ENCODE results near the gene FYCO1. TPM values are rescaled to one million over a fixed set of nuclear protein-coding genes. Genes with fewer than 3 reads are reported as not detected.

FYCO1 gene
- total and polyA plus RNA-seq, 2 of the 8 experiments (the other 6 are each of a cell fraction or from before 2014, with no cell fraction given): 4.8 to 10.8 TPM

DNA sequence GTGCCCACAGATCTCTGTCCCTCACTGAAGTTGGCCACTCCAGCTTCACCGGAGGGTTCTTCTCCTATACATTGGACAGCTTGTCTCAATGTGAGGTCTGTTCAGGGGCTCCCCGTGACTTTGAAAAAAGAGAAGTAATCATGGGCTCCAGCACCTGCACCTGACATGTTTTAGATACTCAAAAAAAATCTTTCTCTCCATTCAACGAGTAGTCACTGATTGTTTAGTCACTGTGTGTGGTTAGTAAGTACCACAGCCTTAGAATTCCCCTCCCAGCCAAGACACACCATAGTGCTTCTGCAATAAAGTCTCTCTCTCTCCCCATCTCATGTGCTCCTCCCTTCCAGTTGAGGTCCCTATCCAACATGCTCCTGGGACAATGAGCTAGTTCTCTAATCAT is 90.7 kb downstream of the FYCO1 start:
- H3K79me1 ChIP-seq (ENCODE audit: low read depth, low read length): no peaks in the 10 kb centered on the region
- no peak overlapping the region for H3K4me2 ChIP-seq (ENCODE audit: insufficient read depth in 1 of 2, low read depth in 2 of 2, low read length in 2 of 2)
- DNase-seq (ENCODE audit: low read depth in 1 of 2, low spot score in 2 of 2): no peak
- no peak overlapping the region for H3K27ac ChIP-seq (ENCODE audit: low read depth, low read length)
- no peaks in the 10 kb centered on the region for H3K23me2 ChIP-seq (ENCODE audit: low read depth, low read length)
- CTCF ChIA-PET (ENCODE audit: partially characterized antibody): interaction anchor here (0.8 to 1.4 kb wide), 6 partner anchors 14 to 305 kb away, joined by 3 to 5 read pairs (median 3); no protein-coding TSS in a partner anchor
- no peak overlapping the region for H3K18ac ChIP-seq (ENCODE audit: extremely low read depth, low read length)
- H3K9me3 ChIP-seq (ENCODE audit: insufficient read depth in 2 of 2, low read depth in 1 of 2, low read length in 1 of 2): no peaks in the 10 kb centered on the region
- no peak for FAIRE-seq
- H2AK5ac ChIP-seq (ENCODE audit: low read depth, low read length): no peak overlapping the region
- H3K23ac ChIP-seq (ENCODE audit: insufficient read length): no peak overlapping the region
- H3K4me1 ChIP-seq (replicated peaks in 1 of 4; ENCODE audit: control insufficient read depth in 3 of 4, insufficient read depth in 4 of 4, low read length in 3 of 4): no peaks in the 10 kb centered on the region
- no peak overlapping the region for H3K14ac ChIP-seq (ENCODE audit: insufficient read length)
- H3K9ac ChIP-seq (replicated peaks in 1 of 4; ENCODE audit: extremely low read depth in 1 of 4, low read depth in 3 of 4, low read length in 3 of 4): no peak overlapping the region
- no peak overlapping the region for H3K4ac ChIP-seq (replicated peaks; ENCODE audit: insufficient read length, low read depth, low read length)
- no peak overlapping the region for H3K56ac ChIP-seq (replicated peaks; ENCODE audit: insufficient read length, low read depth, low read length)
- no peaks in the 10 kb centered on the region for H3K79me2 ChIP-seq (ENCODE audit: control insufficient read depth in 1 of 2, insufficient read depth in 2 of 2, low read length in 2 of 2)
- no peak overlapping the region for H2BK15ac ChIP-seq (ENCODE audit: low read length)
- H4K20me1 ChIP-seq (replicated peaks in 1 of 2; ENCODE audit: control insufficient read depth in 1 of 2, insufficient read depth in 2 of 2, low read length in 2 of 2): peaks cover 0 to 4% of the 10 kb centered on the region in 2 experiments
- H2BK5ac ChIP-seq (ENCODE audit: low read depth, low read length): no peak overlapping the region
- 90% methylated on average over 3 of the region's 3 CpGs; no CpG with 5 or more reads in 1 of the 2 experiments for WGBS, 2 experiments (ENCODE audit: extremely low coverage in 1 of 2, insufficient coverage in 1 of 2, insufficient read length in 1 of 2, insufficient replicate concordance in 2 of 2, low coverage in 1 of 2, low lambda C conversion rate in 2 of 2, missing lambda C conversion rate in 1 of 2)
- no peaks in the 10 kb centered on the region; a peak in 1 of 7 replicates for H3K27me3 ChIP-seq (replicated peaks in 1 of 4; ENCODE audit: control insufficient read depth in 3 of 4, extremely low read depth in 1 of 4, insufficient read depth in 3 of 4, low read length in 3 of 4)
- no peak overlapping the region for H2BK20ac ChIP-seq (ENCODE audit: low read length)
- no peak overlapping the region for H2AFZ ChIP-seq (ENCODE audit: low read length)
- H2BK12ac ChIP-seq (ENCODE audit: low read depth, low read length): no peak overlapping the region
- H4K8ac ChIP-seq (ENCODE audit: extremely low read depth, insufficient read depth, low read length): no peak overlapping the region
- H2BK120ac ChIP-seq (replicated peaks; ENCODE audit: low read depth, low read length): no peak overlapping the region
- H3K36me3 ChIP-seq (ENCODE audit: control insufficient read depth in 2 of 4, insufficient read depth in 4 of 4, low read length in 3 of 4): no peaks in the 10 kb centered on the region
- POLR2A ChIA-PET (ENCODE audit: partially characterized antibody): no interaction called here
- no peak overlapping the region for H4K91ac ChIP-seq (replicated peaks; ENCODE audit: insufficient read length, low read length)
- H4K5ac ChIP-seq (ENCODE audit: insufficient read length, low read depth, low read length): no peak overlapping the region
- H3K4me3 ChIP-seq (ENCODE audit: extremely low read depth in 1 of 4, insufficient read depth in 2 of 4, low read depth in 3 of 4, low read length in 4 of 4): no peak overlapping the region
- TF ChIP-seq TAF1 (IDR thresholded peaks at IDR 0.05; ENCODE audit: low read depth, low read length) (no peak), POU5F1 (IDR thresholded peaks at IDR 0.05; ENCODE audit: low read depth, low read length) (no peak), SIN3A (conservative IDR thresholded peaks at IDR 0.05 in 1 of 2, IDR thresholded peaks at IDR 0.05 in 1 of 2; ENCODE audit: low read depth in 1 of 2, low read length in 2 of 2) (no peak), SP4 (IDR thresholded peaks at IDR 0.05; ENCODE audit: low read length) (no peak), CREB1 (IDR thresholded peaks at IDR 0.05) (no peak), CBX5 (IDR thresholded peaks at IDR 0.05; ENCODE audit: low read depth, low read length) (no peak), FOSL1 (IDR thresholded peaks at IDR 0.05; ENCODE audit: insufficient read depth, low read depth, low read length) (no peak), NRF1 (IDR thresholded peaks at IDR 0.05; ENCODE audit: low read depth, low read length) (no peak), POLR2A (IDR thresholded peaks at IDR 0.05; ENCODE audit: control extremely low read depth in 1 of 2, low read depth in 2 of 2, low read length in 2 of 2) (no peak), JUN (IDR thresholded peaks at IDR 0.05; ENCODE audit: low read depth, low read length) (no peak)
- TF ChIP-seq, protein P1, sequence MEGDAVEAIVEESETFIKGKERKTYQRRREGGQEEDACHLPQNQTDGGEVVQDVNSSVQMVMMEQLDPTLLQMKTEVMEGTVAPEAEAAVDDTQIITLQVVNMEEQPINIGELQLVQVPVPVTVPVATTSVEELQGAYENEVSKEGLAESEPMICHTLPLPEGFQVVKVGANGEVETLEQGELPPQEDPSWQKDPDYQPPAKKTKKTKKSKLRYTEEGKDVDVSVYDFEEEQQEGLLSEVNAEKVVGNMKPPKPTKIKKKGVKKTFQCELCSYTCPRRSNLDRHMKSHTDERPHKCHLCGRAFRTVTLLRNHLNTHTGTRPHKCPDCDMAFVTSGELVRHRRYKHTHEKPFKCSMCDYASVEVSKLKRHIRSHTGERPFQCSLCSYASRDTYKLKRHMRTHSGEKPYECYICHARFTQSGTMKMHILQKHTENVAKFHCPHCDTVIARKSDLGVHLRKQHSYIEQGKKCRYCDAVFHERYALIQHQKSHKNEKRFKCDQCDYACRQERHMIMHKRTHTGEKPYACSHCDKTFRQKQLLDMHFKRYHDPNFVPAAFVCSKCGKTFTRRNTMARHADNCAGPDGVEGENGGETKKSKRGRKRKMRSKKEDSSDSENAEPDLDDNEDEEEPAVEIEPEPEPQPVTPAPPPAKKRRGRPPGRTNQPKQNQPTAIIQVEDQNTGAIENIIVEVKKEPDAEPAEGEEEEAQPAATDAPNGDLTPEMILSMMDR (IDR thresholded peaks at IDR 0.05; ENCODE audit: control extremely low read depth in 1 of 3, insufficient read depth in 1 of 3, low read depth in 1 of 3, low read length in 3 of 3): no peak
